A172 (cell line): Measurements from ENCODE around the gene PLD1. TPM values are rescaled to one million over a fixed set of nuclear protein-coding genes. Genes with fewer than 3 reads are reported as not detected.
A peak's percentile ranks its signal among the peaks of the same experiment; 100 is the strongest.
"Not testable (repeated sequence)": the region's sequence is repeated elsewhere in the genome, so short reads cannot be mapped to it uniquely, and the experiment has no call there.

Experiments used
- DNase-seq: peaks from one replicate; pipeline ENCODE4 v3.0.0-alpha.2; 2015; ENCODE audit warnings: low spot score
- total RNA-seq: library from RNA; depleted of rRNA; stranded (reverse); fragments of >200 nt; shearing (Covaris generic); gene quantifications from 2 replicates; pipeline ENCODE4 v1.2.3, GENCODE V29; 2014; rRNA removed

PLD1 gene
- 11.0 and 15.9 TPM in 2 replicates for total RNA-seq

GRCh38 chr3:171809861-171810628, at the start of gene PLD1:
Gene PLD1 (minus strand): TSS chr3:171810483. CDS start chr3:171738051, 72,432 bp downstream.
- peak; percentile 72 for DNase-seq

DNA sequence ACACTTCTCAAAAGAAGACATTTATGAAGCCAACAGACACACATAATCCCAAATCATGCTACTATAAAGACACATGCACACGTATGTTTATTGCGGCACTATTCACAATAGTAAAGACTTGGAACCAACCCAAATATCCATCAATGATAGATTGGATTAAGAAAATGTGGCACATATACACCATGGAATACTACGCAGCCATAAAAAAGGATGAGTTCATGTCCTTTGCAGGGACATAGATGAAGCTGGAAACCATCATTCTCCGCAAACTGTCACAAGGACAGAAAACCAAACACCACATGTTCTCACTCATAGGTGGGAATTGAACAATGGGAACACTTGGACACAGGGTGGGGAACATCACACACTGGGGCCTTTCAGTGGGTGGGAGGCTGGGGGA, 48.5 kb upstream of the PLD1 start:
- not testable (repeated sequence) for DNase-seq

GRCh38 chr3:171854649-171855305, 44.5 kb upstream of the PLD1 start:
- DNase-seq: no peak

DNA sequence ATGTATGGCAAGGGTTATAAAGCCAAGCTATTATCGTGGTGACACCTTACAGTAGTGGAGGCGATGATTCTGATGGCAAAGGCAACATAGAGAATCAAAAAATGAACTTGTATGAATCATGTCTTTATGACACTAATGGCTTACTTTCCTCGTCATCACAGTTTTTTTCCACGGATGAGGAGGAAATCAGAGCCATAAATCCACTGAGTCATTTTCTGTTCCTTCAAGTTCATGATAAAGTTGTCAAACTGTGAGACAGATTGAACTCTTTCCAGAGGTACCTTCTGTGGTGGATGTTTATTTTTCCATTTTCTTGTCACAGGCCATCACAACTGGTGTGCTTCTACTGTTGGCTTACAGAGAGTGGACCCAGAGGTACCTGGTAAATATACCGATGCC, 41.4 kb upstream of the PLD1 start:
- DNase-seq: peak; percentile 97

GRCh38 chr3:171850960-171851659, 40.8 kb upstream of the PLD1 start:
- DNase-seq: no peak

DNA sequence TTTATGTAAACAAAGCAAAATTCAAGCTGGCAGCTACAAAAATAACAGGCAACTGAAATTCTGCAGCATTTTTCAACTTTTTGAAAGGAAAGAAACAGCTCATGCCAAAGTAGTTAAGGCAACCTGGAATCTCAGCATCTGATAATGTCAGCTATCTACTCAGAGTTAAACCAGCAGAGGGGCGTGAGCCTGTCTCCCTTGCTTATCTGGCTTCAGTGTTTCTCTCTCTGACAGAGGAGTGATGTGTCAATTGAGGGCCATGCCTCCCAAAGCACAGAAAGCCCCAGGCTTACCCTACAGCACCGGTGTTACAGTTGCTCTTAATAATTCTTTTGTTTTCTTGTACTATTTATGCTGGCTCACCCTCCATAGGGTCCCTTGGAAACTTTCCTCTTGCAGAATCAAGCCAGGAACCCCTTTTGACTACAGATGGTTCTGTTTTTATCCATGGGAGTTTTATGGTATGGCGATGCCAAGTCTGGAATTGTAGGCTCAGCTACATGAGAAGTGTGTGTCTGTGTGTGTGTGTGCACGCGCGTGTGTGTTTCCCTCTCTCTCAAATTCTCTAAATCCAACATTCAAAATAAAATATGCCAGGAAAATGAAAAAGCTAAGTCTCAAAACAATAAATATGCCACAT, 40.2 kb upstream of the PLD1 start:
- DNase-seq: no peak

DNA sequence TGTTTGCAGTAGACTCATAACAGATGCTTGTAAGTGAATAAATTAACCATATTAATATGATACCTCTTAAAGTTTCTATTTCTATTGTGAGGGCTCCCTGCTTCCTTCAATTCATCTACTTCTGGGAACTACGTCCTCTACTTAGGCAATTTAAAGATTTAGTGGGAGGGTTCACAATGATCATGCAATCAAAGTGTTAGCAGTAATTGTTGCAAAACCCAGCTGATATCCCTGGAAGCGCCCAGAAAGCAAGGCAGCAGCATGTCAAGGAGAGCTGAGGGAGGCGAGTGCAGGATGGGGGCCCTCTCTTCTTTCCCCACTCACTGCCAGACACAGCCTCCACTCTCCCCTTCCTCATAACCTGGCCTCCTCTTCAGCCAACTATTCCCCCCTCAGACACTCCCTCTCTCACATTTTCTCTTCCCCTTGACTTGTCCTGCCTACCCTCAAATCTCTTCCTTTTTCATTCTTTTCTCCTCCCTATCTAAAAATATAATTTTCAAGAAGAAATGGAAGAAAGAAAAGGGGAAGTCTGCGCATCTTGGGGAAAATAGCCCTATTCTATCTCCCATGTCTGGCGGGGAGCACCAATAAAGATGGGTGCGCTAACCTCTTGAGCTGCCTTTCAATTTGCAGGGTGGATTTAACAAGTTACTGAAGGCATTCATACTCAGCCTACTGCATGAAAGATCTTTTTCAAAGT, 39.5 kb upstream of the PLD1 start:
- DNase-seq: no peak

GRCh38 chr3:171847595-171848259, 37.4 kb upstream of the PLD1 start:
- no peak for DNase-seq

- DNase-seq: no peak
Measured at GRCh38 chr3:171847133-171847532, 36.9 kb upstream of the PLD1 start.

DNA sequence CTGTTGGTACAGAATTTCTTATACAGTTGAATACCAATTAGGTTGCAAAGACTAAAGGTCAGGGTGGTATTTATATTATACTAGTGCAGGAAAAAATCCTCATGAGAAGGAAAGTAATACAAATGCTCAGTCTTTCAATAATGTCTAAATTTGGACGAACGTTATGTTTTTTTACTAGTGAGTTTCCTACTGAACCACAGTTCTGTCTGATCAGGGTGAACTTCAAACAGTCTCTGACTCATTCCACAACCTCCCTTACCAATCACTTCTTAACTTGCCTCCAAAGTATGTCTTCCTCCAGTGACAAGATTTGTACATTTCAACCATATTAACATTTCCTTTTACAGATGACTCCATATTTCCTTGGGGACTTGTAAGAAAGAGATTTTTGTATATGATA, 36.3 kb upstream of the PLD1 start:
- peak; percentile 42 for DNase-seq

GRCh38 chr3:171845481-171846284, 35.4 kb upstream of the PLD1 start:
- no peak for DNase-seq

DNA sequence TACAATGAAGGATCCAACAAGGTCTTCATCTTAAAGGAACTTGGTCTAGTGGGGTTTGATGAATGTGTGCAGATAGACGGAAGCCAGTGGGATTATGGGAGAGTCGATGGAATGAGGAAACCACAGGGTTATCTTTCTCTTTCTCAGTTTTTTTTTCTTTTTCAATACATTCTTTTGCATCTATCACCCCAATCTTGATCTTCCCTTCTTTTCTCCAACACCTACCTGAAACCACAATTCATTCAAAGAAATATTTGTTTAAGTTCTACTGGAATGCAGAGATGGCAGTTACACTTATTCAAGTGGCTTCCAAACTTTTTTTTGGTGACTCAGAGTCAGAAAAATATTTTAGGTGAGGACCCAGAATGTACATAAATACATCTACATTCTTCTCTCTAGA, 34.6 kb upstream of the PLD1 start:
- no peak for DNase-seq

- DNase-seq: peak; percentile 70
Measured at GRCh38 chr3:171842864-171843518, 32.7 kb upstream of the PLD1 start, which contains the start of gene TMEM212. Gene TMEM212 (plus strand): TSS chr3:171843349. CDS start chr3:171843384, 35 bp downstream.

- DNase-seq: no peak
Measured at GRCh38 chr3:171841620-171842000, 31.3 kb upstream of the PLD1 start.

GRCh38 chr3:171840811-171841619, 30.7 kb upstream of the PLD1 start:
- DNase-seq: no peak

GRCh38 chr3:171840445-171840810, 30.1 kb upstream of the PLD1 start:
- no peak for DNase-seq

GRCh38 chr3:171839270-171839669, 29.0 kb upstream of the PLD1 start:
- DNase-seq: no peak

- DNase-seq: peak; percentile 64
Measured at GRCh38 chr3:171838218-171838720, 28.0 kb upstream of the PLD1 start.
